COR-L47 (cell line): ENCODE measurements around the gene IL1RN.

Experiments
- DNase-seq: peaks from one replicate; lab custom pipeline; 2025; lab: John Stamatoyannopoulos, UW

IL1RN gene

DNA sequence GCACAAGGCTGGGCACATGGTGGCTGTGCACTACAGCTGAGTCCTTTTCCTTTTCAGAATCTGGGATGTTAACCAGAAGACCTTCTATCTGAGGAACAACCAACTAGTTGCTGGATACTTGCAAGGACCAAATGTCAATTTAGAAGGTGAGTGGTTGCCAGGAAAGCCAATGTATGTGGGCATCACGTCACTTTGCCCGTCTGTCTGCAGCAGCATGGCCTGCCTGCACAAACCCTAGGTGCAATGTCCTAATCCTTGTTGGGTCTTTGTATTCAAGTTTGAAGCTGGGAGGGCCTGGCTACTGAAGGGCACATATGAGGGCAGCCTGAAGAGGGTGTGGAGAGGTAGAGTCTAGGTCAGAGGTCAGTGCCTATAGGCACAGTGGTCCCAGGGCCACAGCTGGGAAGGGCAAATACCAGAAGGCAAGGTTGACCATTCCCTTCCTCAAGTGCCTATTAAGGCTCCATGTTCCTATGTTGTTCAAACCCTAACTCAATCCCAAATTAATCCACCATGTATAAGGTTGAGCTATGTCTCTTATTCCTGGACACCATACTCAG is 2.2 kb downstream of the IL1RN start:
- no peak for DNase-seq

- no peak for DNase-seq
These were observed 4.2 kb downstream of the IL1RN start for GRCh38 chr2:113131352-113132185.

DNA sequence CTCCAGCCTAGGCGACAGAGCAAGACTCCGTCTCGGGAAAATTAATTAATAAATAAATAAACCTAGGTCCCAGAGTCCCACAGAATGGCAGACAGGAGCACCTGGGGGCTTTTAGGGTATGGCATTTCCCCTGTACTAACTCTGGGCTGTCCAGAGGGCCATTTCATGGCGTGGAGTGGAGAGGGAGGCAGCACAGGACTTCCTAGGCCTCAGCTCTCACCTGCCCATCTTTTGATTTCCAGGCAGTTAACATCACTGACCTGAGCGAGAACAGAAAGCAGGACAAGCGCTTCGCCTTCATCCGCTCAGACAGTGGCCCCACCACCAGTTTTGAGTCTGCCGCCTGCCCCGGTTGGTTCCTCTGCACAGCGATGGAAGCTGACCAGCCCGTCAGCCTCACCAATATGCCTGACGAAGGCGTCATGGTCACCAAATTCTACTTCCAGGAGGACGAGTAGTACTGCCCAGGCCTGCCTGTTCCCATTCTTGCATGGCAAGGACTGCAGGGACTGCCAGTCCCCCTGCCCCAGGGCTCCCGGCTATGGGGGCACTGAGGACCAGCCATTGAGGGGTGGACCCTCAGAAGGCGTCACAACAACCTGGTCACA is 5.1 kb downstream of the IL1RN start:
- no peak for DNase-seq

DNA sequence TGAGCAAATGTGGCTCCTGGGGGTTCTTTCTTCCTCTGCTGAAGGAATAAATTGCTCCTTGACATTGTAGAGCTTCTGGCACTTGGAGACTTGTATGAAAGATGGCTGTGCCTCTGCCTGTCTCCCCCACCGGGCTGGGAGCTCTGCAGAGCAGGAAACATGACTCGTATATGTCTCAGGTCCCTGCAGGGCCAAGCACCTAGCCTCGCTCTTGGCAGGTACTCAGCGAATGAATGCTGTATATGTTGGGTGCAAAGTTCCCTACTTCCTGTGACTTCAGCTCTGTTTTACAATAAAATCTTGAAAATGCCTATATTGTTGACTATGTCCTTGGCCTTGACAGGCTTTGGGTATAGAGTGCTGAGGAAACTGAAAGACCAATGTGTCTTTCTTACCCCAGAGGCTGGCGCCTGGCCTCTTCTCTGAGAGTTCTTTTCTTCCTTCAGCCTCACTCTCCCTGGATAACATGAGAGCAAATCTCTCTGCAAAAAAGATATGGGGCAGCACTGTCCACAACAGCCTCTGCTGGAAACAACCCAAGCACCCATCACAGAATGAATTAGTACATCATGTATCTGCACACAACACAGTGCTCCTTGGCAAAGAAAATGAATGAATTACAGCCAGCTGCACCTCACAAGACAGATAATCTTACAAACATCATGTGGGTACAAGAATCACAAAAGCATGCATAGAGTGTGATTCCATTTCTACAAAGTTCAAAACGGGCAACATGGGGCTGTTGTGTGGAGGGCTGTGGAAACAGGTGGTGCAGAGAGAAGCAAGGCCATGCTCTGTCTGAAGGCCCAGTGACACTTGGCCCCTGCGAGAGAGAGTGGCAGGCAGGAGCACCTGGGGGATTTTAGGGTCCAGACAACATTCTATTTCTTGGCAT is 6.6 kb downstream of the IL1RN start:
- DNase-seq = no peak

- DNase-seq = no peak
These were observed 7.3 kb downstream of the IL1RN start for GRCh38 chr2:113134717-113135116.

DNA sequence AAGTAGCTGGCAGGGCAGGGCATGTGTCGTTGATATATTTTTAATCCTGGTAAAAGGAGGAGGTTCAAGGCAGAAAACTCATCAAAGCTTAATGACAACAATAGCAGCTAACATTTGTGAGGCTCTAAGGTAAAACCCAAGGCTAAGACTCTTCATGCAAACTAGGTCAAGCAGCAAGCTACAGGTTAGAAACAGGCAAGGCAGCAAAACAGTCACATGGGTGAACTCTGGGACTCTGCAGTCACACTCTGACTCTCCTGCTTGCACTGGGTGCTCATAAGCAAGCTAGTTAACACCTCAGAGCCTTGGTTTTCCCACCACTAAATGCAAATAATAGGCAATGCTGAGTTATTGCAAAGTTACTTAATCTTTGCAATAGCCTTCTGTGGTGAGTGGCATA is 7.9 kb downstream of the IL1RN start:
- DNase-seq = no peak

- DNase-seq = peak; percentile 32
These were observed 9.7 kb downstream of the IL1RN start for GRCh38 chr2:113136828-113137775.

- no peak for DNase-seq
These were observed 10.4 kb downstream of the IL1RN start for GRCh38 chr2:113137827-113138226.

- peak; percentile 63 for DNase-seq
These were observed 11.3 kb downstream of the IL1RN start for GRCh38 chr2:113138428-113139322.

DNA sequence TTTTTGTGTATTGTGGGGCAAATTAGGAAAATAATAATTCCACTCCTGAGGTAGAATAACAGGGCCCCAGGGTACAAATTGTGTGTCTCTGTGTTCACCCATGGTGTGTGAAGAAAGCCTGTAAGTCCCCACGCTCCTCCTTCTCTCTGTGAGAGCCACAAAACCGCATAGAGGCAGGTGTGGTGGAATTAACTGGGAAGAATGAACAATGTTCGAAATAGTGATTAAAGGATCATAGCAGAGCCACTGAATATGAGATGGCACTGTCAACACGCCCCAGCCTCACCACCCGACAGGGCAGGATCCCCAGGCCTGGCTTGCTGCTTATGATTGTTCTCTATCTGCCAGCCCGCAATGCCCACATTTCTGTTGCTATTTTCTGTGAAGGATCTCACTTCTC is 14.1 kb downstream of the IL1RN start:
- DNase-seq = no peak

DNA sequence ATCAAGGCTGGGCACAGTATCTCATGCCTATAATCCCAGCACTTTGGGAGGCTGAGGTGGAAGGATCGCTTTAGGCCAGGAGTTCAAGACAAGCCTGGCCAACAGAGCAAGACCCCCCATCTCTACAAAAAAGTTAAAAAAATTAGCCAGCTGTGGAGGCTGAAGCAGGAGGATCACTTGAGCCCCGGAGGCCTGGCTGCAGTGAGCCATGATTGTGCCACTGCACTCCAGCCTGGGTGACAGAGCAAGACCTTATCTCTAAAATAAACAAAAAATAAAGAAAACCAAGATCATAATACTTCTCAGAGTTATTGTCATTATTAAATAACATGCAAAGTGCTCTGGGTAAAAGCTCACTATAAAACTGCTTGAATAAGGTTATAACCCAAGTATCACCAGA is 14.9 kb downstream of the IL1RN start:
- no peak for DNase-seq

GRCh38 chr2:113144259-113144658 is 16.9 kb downstream of the IL1RN start:
- DNase-seq = no peak

DNA sequence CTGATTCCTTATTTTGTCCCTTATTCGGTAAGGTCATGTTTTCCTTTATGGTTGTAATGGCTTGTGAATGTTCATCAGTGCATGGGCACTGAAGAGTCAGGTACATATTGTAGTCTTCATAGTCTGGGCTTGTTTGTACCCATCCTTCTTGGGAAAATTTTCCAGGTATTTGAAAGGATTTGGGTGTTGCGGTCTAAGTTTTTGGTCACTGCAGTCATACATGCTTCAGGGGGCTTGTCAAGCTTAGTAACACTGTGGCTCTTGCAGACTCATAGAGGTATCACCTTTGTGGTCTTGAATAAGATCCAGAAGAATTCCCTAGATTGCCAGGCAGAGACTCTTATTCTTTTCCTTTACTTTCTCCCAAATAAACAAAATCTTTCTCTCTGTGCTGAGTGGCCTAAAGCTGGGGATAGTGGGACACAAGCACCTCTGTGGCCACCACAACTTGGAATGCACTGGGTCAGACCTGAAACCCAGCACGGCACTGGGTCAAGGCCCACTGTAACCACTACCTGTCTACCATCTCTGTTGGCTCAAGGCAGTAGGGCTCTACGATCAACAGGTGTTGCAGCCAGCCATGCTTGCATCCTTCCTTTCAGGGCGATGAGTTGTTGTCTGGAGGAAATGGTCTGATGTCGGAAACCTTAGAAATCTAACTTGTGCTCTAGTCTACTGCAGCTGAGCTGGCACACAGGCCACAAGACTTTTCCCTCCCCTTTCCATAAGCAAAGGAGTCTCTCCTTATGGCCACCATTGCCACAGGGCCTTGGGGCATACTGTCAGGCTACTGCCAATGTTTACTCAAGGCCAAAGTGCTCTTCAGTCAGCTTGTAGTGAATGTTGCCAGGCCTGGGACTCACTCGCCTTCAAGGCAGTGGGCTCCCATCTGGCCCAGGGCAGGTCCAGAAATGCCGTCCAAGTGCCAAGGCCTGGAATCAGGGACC is 21.5 kb downstream of the IL1RN start:
- DNase-seq = no peak

DNA sequence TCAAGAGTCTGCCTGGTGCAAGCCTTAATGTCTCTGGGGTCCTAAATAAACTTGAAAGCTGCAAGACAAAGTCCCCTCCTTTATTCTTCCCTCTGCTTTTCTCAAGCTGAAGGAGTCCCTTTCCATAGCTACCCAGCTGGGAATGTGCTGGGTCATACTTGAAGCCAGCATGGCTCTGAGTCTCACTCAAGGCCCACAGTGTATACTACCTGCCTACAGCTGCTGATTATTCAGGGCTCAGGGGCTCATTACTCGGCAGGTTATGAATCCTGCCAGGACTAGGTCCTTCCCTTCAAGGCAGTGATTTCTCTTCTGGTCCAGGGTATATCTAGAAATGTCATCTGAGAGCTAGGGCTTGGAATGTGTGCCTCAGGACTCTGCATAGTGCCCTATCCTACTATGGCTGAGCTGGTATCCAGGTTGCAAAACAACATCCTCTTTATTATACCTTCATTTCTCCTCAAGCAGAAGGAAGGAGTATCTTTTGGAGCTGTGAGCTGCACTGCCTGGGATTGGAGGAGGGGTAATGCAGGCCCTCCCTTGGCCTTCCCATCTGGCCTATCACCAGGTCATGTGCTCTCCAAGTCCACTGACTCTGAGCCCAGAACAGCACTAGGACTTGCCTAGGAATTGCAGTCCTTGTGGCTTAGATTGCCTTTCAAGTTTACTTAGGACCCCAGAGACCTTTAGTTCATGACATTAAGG is 22.3 kb downstream of the IL1RN start:
- DNase-seq = no peak

DNA sequence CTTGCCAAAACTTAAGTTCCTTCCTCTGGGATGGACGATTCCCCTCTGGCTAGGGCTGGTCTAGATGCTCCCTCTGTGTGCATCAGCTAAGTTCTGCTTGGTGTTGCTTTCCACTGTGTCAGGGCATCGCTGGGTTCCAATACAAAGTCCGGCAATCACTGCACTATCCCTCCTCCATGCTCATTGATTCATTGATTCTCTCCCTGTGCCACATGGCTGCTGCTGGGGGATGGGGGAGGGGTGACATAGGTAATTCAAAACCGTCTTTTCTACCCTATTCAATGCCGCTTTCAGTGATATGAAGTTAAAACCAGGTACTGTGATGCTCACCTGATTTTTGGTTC is 22.8 kb downstream of the IL1RN start:
- DNase-seq = no peak

DNA sequence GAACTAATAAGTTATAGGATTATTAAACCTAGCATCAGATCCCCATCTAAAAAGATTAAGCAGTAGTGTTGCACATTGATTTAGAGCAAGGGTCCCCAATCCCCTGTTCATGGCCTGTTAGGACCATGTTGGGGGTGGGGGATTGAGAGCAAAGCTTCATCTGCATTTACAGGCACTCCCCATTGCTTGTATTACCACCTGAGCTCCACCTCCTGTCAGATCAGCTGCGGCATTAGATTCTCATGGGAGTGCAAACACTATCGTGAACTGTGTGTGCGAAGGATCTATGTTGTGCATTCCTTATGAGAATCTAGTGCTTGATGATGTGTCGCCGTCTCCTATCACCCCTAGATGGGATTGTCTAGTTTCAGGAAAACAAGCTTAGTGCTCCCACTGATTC is 27.9 kb downstream of the IL1RN start:
- DNase-seq = no peak

GRCh38 chr2:113156278-113157117 is 29.1 kb downstream of the IL1RN start:
- DNase-seq = peak; percentile 48
